Retinal pigment epithelial cell (primary cell): ENCODE data around the gene PRKACA.
"Not testable (repeated sequence)": the region's sequence is repeated elsewhere in the genome, so short reads cannot be mapped to it uniquely, and the experiment has no call there.

Experiments used
- DNase-seq: peaks from one replicate; pipeline ENCODE4 v3.0.0-alpha.2; 2010; ENCODE audit warnings: low read depth
- H3K4me3 ChIP-seq: 2 replicates; pipeline ENCODE4 v1.5.1; 2011; ENCODE audit warnings: mild to moderate bottlenecking, low read length, control low read depth, moderate library complexity
- CTCF ChIP-seq: conservative IDR thresholded peaks from 2 replicates; pipeline ENCODE4 v1.5.1; 2011; ENCODE audit warnings: low read depth, low read length, control low read depth, inconsistent platforms

Gene PRKACA

GRCh38 chr19:14147797-14148605, 30.4 kb upstream of the PRKACA start:
- peak; percentile 94 for TF ChIP-seq CTCF
- no peak for DNase-seq
- peak overlapping the region; percentile 22 for H3K4me3 ChIP-seq

- no peak for DNase-seq
- TF ChIP-seq CTCF, result no peak
- H3K4me3 ChIP-seq, result no peak overlapping the region
These were observed 29.2 kb upstream of the PRKACA start for GRCh38 chr19:14146789-14147216.

- not testable (repeated sequence) for H3K4me3 ChIP-seq, DNase-seq
These were observed 28.6 kb upstream of the PRKACA start for GRCh38 chr19:14146169-14146568.

GRCh38 chr19:14145381-14145780, 27.8 kb upstream of the PRKACA start:
- no peak for DNase-seq
- no peak for TF ChIP-seq CTCF
- no peak overlapping the region for H3K4me3 ChIP-seq

GRCh38 chr19:14142262-14143190, 25.0 kb upstream of the PRKACA start:
- no peak for TF ChIP-seq CTCF
- no peak for DNase-seq
- no peak overlapping the region for H3K4me3 ChIP-seq

GRCh38 chr19:14141041-14141440, 23.5 kb upstream of the PRKACA start:
- no peak for DNase-seq
- TF ChIP-seq CTCF, result no peak
- H3K4me3 ChIP-seq, result no peak overlapping the region

GRCh38 chr19:14139944-14140343, 22.4 kb upstream of the PRKACA start:
- H3K4me3 ChIP-seq, result no peak overlapping the region
- TF ChIP-seq CTCF, result no peak
- peak; percentile 33 for DNase-seq
